Gastroesophageal sphincter (tissue), 3 donors: ENCODE results near the gene ACOT6.
"Not testable (repeated sequence)": the region's sequence is repeated elsewhere in the genome, so short reads cannot be mapped to it uniquely, and the experiment has no call there.

Experiments
- POLR2A ChIP-seq, 2 donors: fragments of 450-650 bp; IDR thresholded peaks; one replicate each; pipeline ENCODE4 v1.6.1; 2017; ENCODE audit warnings: antibody characterized with exemption in 2 of 2, mild to moderate bottlenecking in 2 of 2, moderate library complexity in 1 of 2
- TF ChIP-seq, protein P1 (sequence below), 4 experiments: fragments of 200-600 bp in 2 of 4; fragments of 450-650 bp in 2 of 4; sonication (generic) in 1 of 4; IDR thresholded peaks; one replicate each; pipeline ENCODE4 v1.5.1; 2017 to 2019; ENCODE audit warnings: antibody characterized with exemption in 4 of 4, mild to moderate bottlenecking in 2 of 4, moderate library complexity in 2 of 4

DNA sequence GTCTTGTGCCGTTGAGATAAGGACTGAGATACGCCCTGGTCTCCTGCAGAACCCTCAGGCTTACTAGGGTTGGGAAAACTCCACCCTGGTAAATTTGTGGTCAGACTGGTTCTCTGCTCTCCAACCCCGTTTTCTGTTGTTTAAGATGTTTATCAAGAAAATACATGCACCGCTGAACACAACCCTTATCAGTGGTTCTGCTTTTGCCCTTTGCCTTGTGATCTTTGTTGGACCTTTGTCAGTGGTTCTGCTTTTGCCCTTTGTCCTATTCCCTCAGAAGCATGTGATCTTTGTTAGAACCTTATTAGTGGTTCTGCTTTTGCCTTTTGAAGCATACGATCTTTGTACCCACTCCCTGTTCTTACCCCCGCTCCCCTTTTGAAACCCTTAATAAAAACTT is 49.6 kb upstream of the ACOT6 start:
- TF ChIP-seq, protein P1, sequence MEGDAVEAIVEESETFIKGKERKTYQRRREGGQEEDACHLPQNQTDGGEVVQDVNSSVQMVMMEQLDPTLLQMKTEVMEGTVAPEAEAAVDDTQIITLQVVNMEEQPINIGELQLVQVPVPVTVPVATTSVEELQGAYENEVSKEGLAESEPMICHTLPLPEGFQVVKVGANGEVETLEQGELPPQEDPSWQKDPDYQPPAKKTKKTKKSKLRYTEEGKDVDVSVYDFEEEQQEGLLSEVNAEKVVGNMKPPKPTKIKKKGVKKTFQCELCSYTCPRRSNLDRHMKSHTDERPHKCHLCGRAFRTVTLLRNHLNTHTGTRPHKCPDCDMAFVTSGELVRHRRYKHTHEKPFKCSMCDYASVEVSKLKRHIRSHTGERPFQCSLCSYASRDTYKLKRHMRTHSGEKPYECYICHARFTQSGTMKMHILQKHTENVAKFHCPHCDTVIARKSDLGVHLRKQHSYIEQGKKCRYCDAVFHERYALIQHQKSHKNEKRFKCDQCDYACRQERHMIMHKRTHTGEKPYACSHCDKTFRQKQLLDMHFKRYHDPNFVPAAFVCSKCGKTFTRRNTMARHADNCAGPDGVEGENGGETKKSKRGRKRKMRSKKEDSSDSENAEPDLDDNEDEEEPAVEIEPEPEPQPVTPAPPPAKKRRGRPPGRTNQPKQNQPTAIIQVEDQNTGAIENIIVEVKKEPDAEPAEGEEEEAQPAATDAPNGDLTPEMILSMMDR (IDR thresholded peaks at IDR 0.05): not testable (repeated sequence)
- TF ChIP-seq POLR2A (IDR thresholded peaks at IDR 0.05): not testable (repeated sequence)
